CD4-positive, alpha-beta T cell treated with Interleukin-10 for 1 hour (primary cell): Measurements from ENCODE around the gene TOX2.

Experiments used
- DNase-seq: peaks from one replicate; pipeline ENCODE4 v3.0.0-alpha.2; 2020

TOX2 gene, protein sequence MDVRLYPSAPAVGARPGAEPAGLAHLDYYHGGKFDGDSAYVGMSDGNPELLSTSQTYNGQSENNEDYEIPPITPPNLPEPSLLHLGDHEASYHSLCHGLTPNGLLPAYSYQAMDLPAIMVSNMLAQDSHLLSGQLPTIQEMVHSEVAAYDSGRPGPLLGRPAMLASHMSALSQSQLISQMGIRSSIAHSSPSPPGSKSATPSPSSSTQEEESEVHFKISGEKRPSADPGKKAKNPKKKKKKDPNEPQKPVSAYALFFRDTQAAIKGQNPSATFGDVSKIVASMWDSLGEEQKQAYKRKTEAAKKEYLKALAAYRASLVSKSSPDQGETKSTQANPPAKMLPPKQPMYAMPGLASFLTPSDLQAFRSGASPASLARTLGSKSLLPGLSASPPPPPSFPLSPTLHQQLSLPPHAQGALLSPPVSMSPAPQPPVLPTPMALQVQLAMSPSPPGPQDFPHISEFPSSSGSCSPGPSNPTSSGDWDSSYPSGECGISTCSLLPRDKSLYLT

DNA sequence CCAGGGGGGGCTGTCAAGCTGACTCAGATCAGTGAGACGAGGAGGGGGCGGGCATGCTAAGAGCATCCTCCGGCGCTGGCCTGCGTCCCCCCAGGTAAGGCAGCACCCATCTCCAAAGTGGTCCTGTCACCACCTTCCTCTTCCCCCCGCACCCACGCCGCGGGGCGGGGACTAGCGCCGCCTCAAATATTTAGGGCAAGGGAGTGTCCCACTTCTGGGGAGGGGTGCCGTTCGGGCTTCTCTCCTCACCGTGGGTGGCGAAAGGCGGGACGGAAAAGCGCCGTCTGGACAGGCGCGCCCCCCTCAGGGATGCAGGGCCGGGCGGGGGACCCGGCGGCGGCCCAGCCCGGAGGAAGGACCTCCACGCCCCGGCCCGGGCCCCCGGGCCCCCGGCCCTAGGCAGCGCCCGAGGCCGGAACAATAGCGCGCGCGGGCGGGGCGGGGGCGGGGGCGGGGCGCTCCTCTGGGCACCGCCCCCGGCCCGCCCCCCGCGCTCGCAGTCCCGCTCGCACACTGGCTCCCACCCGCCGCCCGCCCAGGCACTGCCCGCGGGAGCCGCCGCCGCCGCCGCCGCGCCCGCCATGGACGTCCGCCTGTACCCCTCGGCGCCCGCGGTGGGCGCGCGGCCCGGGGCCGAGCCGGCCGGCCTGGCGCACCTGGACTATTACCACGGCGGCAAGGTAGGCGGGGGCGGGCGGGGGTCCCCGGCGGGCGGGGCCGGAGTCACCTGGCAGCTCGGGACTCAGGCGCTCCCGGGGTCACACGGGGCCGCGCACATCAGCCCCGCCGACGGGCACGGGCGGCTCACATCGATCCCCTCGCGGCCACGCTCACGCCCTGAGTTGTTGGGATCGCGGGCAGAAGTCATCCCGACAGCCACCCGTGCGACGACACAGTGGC lies at the start of gene TOX2:
TSS of gene TOX2 (plus strand) at position 542 of the 900 bp plus-strand sequence. CDS start at position 582, 40 bp downstream.
- DNase-seq, result peak; percentile 51

GRCh38 chr20:43868091-43868490 lies 46.6 kb upstream of the TOX2 start:
- no peak for DNase-seq

DNA sequence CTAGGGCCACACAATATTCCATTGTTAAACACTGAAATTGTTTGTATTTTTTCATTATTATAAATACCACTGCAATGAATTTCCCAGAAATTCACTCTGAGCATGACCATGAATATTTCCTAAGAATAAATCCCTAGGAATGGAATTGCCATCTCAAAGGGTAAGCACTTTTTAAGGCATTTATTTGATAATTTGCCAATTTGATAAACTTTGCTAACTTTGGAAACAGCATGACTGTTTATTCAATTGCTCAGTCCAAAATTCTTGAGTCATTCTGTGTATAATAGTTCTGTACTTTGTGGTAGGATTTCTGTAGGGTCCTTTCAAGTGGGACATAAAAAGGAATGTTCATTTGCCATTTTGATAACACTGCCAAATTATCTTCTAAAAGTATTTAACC lies 44.2 kb upstream of the TOX2 start:
- DNase-seq, result no peak

- no peak for DNase-seq
Observed at GRCh38 chr20:43878776-43879175, 35.9 kb upstream of the TOX2 start.

DNA sequence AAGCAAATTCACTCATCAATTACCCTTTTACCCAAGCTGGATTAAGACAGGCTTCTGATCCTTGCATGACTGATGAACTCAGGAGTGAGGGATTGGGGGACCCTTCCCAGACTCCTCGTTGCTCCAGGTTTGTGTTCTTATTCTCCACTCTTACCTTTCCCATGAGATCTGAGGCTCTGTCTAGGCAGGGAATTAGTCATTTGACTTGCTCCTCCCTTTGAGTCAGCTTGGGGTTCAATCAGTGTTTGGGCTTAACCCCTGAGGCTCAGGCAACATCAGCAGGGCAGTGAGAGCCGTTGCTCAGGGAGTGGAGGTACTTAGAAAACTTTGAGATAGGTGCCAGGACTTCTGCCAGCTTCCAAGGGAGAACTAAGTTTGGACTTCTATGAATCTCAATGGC lies 20.7 kb upstream of the TOX2 start:
- no peak for DNase-seq

DNA sequence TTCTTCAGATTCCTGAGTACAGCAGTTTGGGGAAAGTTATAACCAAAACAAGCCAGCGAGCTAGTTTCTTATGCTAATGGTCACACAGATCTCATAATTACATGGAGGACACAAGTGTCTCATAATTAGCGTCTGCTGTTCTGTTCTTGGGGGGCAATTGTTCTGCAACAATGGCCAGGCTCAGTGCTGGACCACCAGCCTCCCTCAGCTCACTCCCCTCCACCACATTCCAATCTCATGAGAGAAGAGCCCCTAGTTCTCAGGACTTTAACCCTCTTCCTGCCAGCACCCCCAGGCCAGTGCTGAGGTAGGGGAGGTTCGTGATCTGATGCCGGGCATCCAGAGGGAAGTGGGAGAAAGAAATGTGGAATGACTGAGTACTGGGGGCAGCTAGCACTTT lies 20.2 kb upstream of the TOX2 start:
- DNase-seq, result no peak

GRCh38 chr20:43895235-43895634 lies 19.4 kb upstream of the TOX2 start:
- DNase-seq, result no peak

GRCh38 chr20:43899274-43900120 lies 15.2 kb upstream of the TOX2 start:
- no peak for DNase-seq

DNA sequence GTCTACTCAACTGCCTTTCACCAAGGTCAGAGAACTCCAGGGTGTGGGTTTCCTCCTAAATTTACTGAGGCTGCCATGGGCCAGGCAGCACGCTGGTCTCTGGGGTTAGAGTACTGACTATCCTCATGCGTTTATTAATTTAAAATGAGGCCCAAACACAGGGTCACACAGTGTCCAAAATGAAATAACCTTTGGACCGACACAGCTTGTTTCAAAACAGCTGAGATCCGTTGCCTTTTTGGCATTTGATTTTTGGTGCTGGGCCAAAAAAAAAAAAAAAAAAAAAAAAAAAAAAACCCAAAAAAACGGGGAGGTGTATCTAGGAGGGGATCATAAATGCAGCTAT lies 14.6 kb upstream of the TOX2 start:
- no peak for DNase-seq

DNA sequence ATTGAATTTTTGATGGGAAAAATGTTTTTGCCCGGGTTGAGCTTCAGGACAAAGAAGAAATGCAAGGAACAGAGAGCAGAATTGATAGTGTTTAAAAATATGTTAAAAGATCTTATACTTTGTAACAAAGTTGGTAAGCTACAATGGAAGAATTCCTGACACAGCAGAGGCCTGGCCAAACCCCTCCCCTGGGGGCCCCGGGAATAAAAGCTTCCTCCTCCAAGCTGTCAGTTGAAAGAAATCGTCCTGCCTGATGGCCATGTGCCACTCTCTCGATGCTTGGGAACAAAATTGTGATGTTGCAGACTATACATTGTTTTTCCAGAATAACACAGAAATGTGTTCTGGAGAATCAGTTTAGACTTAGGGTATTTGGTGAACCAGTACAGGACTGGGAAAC lies 14.2 kb upstream of the TOX2 start:
- DNase-seq, result no peak

DNA sequence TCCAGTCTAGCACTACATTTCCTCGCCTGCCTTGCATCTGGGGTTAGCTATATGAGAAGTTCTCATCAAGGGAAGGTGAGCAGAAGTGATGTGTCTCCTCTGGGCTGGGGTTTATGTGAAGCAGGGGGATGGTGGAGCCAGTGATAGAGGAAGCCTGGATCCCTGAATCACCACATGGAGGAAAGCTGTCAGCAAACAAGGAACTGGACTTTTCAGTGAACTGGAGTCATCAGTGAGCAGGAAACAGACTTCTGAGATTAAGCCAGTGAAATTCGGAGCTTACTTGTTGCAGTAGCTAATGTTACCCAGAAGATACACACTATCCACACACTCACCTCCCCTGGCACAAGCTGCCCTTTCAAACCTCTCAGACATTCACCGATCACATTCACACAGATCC lies 13.4 kb upstream of the TOX2 start:
- DNase-seq, result no peak

- DNase-seq, result no peak
Observed at GRCh38 chr20:43903953-43904826, 10.5 kb upstream of the TOX2 start.

DNA sequence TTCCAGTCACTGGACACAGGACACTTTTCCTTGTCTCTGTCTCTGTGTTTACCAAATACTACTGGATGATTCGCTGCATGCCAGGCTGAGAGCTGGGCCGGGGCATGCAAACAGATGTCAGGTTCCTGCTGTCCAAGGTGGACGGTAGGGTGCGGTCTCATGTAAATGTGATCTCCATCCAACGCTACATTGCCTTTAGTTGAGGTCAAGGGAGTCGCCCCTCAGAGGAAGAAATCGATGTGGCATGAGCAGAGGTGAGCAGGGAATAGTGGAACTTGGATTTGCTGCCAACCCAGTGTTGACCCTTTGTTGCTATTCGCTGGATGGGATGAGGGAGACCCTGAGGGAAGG lies 9.8 kb upstream of the TOX2 start:
- no peak for DNase-seq

- no peak for DNase-seq
Observed at GRCh38 chr20:43906505-43907034, 8.1 kb upstream of the TOX2 start.

GRCh38 chr20:43909211-43909610 lies 5.4 kb upstream of the TOX2 start:
- no peak for DNase-seq

- no peak for DNase-seq
Observed at GRCh38 chr20:43909720-43910119, 4.9 kb upstream of the TOX2 start.

GRCh38 chr20:43910564-43910963 lies 4.1 kb upstream of the TOX2 start:
- no peak for DNase-seq

GRCh38 chr20:43911066-43911465 lies 3.6 kb upstream of the TOX2 start:
- no peak for DNase-seq

- no peak for DNase-seq
Observed at GRCh38 chr20:43913291-43914025, 1.2 kb upstream of the TOX2 start.

DNA sequence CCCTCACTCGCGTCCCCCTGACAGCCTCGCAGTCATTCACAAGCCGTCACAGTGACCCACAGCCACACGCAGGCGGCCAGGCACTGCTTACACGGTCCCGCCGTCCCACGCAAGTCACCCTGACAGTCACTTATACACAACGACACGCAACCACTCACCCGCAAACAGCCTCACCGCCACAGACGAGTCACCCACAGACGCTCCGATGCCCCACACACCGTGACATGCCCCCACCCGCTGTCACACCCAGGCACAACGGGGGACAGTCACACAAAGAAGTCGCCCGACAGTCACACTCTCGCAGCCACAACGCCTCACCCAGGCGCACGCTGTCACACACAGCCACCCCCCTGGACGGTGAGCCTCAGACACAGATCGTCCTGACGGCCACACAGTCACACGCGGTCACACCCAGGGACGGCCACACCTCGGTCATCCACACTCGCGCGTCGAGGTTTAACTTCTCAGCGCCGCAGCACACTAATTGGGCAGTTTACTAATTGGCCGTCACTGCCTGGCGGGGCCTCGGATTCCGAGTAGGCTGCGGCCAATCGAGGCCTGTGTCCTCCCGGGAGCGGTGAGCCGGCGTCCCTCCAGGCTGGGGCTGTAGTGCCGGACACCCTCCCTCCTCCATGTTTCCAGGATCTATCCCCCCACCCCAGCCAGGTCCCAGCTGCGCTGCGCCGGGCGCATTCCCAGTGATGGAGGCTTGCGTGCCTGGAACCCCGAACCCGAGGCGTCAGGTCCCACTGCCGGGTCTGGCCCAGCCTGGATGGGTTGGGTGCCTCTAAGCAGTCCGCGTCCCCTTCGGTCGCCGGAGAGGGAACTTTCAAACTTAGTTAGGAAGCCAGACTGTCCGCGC lies 790 bp downstream of the TOX2 start:
- peak; percentile 38 for DNase-seq
